ENCODE results near the gene PRKAA2.

DNA sequence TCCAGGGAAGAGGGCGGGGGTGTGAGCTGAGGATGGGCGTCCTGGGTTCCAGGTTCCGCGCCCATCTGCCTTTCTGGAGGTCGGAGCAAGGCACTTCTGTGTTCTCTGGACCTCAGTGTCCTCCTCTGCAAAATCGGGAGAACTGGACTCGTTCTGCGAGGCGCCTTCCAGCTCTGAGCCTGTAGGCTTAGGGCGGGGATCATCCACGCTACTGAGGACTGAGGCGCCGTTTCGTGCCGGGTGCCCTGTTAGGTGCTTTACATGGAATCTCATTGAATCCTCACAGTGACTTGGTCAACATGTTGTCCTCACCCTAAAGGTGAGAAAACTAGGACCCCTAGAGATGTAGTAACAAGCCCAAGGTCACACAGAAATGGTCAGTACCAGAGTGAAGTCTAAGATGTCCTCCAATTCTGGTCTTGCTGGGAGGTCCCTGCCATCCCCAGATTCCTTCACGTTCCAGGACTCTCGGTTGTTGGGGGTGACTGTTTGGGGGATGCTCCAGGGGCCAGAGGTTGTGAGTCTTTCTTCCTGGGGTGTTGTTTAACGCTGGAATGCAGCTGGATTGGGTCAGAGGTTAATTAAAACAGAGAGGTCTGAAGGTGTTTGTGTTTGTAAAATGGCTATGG lies 677 bp downstream of the PRKAA2 start:
- TF ChIP-seq JUN (IDR thresholded peaks at IDR 0.05; ENCODE audit: borderline replicate concordance, insufficient read depth, insufficient read length, low read depth) (no peak), POLR2A (IDR thresholded peaks at IDR 0.05; ENCODE audit: low read depth, low read length) (no peak), GATA2 (IDR thresholded peaks at IDR 0.05; ENCODE audit: insufficient read depth, insufficient read length, low read depth, low read length) (no peak), FOS (IDR thresholded peaks at IDR 0.05; ENCODE audit: borderline replicate concordance, insufficient read depth, low read length) (no peak), POLR2AphosphoS5 (IDR thresholded peaks at IDR 0.05; ENCODE audit: insufficient read depth, low read depth, low read length) (no peak), EZH2 (IDR thresholded peaks at IDR 0.05; ENCODE audit: borderline replicate concordance, low read depth, low read length, severe bottlenecking) (no peak)
- TF ChIP-seq, protein P1, sequence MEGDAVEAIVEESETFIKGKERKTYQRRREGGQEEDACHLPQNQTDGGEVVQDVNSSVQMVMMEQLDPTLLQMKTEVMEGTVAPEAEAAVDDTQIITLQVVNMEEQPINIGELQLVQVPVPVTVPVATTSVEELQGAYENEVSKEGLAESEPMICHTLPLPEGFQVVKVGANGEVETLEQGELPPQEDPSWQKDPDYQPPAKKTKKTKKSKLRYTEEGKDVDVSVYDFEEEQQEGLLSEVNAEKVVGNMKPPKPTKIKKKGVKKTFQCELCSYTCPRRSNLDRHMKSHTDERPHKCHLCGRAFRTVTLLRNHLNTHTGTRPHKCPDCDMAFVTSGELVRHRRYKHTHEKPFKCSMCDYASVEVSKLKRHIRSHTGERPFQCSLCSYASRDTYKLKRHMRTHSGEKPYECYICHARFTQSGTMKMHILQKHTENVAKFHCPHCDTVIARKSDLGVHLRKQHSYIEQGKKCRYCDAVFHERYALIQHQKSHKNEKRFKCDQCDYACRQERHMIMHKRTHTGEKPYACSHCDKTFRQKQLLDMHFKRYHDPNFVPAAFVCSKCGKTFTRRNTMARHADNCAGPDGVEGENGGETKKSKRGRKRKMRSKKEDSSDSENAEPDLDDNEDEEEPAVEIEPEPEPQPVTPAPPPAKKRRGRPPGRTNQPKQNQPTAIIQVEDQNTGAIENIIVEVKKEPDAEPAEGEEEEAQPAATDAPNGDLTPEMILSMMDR (IDR thresholded peaks at IDR 0.05; ENCODE audit: extremely low read depth in 1 of 2, insufficient read depth in 1 of 2, low read depth in 1 of 2, low read length in 2 of 2) = no peak
- TF ChIP-seq, protein P2, sequence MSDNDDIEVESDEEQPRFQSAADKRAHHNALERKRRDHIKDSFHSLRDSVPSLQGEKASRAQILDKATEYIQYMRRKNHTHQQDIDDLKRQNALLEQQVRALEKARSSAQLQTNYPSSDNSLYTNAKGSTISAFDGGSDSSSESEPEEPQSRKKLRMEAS (IDR thresholded peaks at IDR 0.05; ENCODE audit: insufficient read depth, insufficient read length) = no peak
